ENCODE data around the gene TNP2.

- TF ChIP-seq, protein P1, sequence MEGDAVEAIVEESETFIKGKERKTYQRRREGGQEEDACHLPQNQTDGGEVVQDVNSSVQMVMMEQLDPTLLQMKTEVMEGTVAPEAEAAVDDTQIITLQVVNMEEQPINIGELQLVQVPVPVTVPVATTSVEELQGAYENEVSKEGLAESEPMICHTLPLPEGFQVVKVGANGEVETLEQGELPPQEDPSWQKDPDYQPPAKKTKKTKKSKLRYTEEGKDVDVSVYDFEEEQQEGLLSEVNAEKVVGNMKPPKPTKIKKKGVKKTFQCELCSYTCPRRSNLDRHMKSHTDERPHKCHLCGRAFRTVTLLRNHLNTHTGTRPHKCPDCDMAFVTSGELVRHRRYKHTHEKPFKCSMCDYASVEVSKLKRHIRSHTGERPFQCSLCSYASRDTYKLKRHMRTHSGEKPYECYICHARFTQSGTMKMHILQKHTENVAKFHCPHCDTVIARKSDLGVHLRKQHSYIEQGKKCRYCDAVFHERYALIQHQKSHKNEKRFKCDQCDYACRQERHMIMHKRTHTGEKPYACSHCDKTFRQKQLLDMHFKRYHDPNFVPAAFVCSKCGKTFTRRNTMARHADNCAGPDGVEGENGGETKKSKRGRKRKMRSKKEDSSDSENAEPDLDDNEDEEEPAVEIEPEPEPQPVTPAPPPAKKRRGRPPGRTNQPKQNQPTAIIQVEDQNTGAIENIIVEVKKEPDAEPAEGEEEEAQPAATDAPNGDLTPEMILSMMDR (IDR thresholded peaks at IDR 0.05; ENCODE audit: low read depth, low read length, poor library complexity, severe bottlenecking): no peak
- TF ChIP-seq EZH2phosphoT487 (IDR thresholded peaks at IDR 0.05; ENCODE audit: borderline replicate concordance, low read length): no peak
Measured at GRCh38 chr16:11291091-11291703, 22.1 kb upstream of the TNP2 start.
